ENCODE data around the gene TNIP3. TPM values are rescaled to one million over a fixed set of nuclear protein-coding genes. Genes with fewer than 3 reads are reported as not detected.
A peak's percentile ranks its signal among the peaks of the same experiment; 100 is the strongest.

Gene TNIP3
- total RNA-seq, 2 experiments from 2014 or later: 1.9 to 2.4 TPM

- intact Hi-C loops (cut with micrococcal nuclease): no loop called here
- no peak for DNase-seq
- Mint-ChIP-seq H3K36me3 (ENCODE audit: low read depth) (peaks cover 2% of the 10 kb centered on the region), H3K27me3 (no peaks in the 10 kb centered on the region), H3K4me1 (ENCODE audit: low read depth) (peaks cover 30% of the 10 kb centered on the region), H3K9me3 (peaks cover 3% of the 10 kb centered on the region), H3K4me3 (peak overlapping the region; percentile 41), H3K27ac (peak overlapping the region; percentile 86)
- no peak for TF ChIP-seq CTCF (IDR thresholded peaks at IDR 0.05)
- ATAC-seq: no peak
- ChIA-PET CTCF (interaction anchor here (0.7 to 4.4 kb wide), 13 partner anchors 9 to 107 kb away, joined by 3 to 47 read pairs (median 5); no protein-coding TSS in a partner anchor), POLR2A (interaction anchor here (1.4 kb wide), 1 partner anchor 42 kb away, joined by 3 read pairs; no protein-coding TSS in a partner anchor)
Measured at GRCh38 chr4:121200795-121201472, 36.8 kb upstream of the TNIP3 start.

GRCh38 chr4:121199742-121200561 is 35.8 kb upstream of the TNIP3 start:
- TF ChIP-seq CTCF (IDR thresholded peaks at IDR 0.05): no peak
- peaks cover 2% of the 10 kb centered on the region for H3K36me3 Mint-ChIP-seq (ENCODE audit: low read depth)
- H3K4me1 Mint-ChIP-seq (ENCODE audit: low read depth): peaks cover 29% of the 10 kb centered on the region
- H3K27me3 Mint-ChIP-seq: no peaks in the 10 kb centered on the region
- intact Hi-C loops (cut with micrococcal nuclease): no loop called here
- peaks cover 2% of the 10 kb centered on the region for H3K9me3 Mint-ChIP-seq
- peak overlapping the region; percentile 86 for H3K27ac Mint-ChIP-seq
- ChIA-PET CTCF (interaction anchor here (0.7 to 4.4 kb wide), 17 partner anchors 8 to 127 kb away, joined by 3 to 47 read pairs (median 5); no protein-coding TSS in a partner anchor), POLR2A (interaction anchor here (0.9 to 1.5 kb wide), 3 partner anchors 14 to 62 kb away, joined by 3 to 4 read pairs (median 3); no protein-coding TSS in a partner anchor)
- ATAC-seq (peak; percentile 93), DNase-seq (peak; percentile 65)
- H3K4me3 Mint-ChIP-seq: peak overlapping the region; percentile 41

- no peak for TF ChIP-seq CTCF (IDR thresholded peaks at IDR 0.05)
- ATAC-seq: no peak
- no peak overlapping the region for H3K4me3 Mint-ChIP-seq
- H3K36me3 Mint-ChIP-seq (ENCODE audit: low read depth): peaks cover 2% of the 10 kb centered on the region
- H3K9me3 Mint-ChIP-seq: peaks cover 2% of the 10 kb centered on the region
- H3K27me3 Mint-ChIP-seq: no peaks in the 10 kb centered on the region
- DNase-seq: no peak
- CTCF ChIA-PET: interaction anchor here (0.9 to 4.4 kb wide), 7 partner anchors 7 to 110 kb away, joined by 3 to 47 read pairs (median 5); no protein-coding TSS in a partner anchor
- POLR2A ChIA-PET: no interaction called here
- intact Hi-C loops (cut with micrococcal nuclease): no loop called here
- peaks cover 37% of the 10 kb centered on the region for H3K4me1 Mint-ChIP-seq (ENCODE audit: low read depth)
- no peak overlapping the region for H3K27ac Mint-ChIP-seq
Measured at GRCh38 chr4:121198251-121198650, 34.1 kb upstream of the TNIP3 start.

GRCh38 chr4:121195649-121196048 is 31.5 kb upstream of the TNIP3 start:
- Mint-ChIP-seq H3K9me3 (no peaks in the 10 kb centered on the region), H3K36me3 (ENCODE audit: low read depth) (no peaks in the 10 kb centered on the region), H3K27ac (no peak overlapping the region), H3K4me3 (no peak overlapping the region), H3K4me1 (ENCODE audit: low read depth) (peaks cover 50% of the 10 kb centered on the region), H3K27me3 (no peaks in the 10 kb centered on the region)
- DNase-seq (no peak), ATAC-seq (no peak)
- intact Hi-C loops (cut with micrococcal nuclease): no loop called here
- ChIA-PET POLR2A (no interaction called here), CTCF (interaction anchor here (0.8 to 2.6 kb wide), 6 partner anchors 39 to 116 kb away, joined by 3 to 15 read pairs (median 3); no protein-coding TSS in a partner anchor)
- no peak for TF ChIP-seq CTCF (IDR thresholded peaks at IDR 0.05)

All from activated CD8-positive, alpha-beta T cell treated with anti-CD3 and anti-CD28 coated beads for 36 hours (primary cell).